NCI-H2107 treated with DMSO at 0.1 percent for 48 hours (cell line): ENCODE data around the gene RANBP10.
"Not testable (repeated sequence)": the region's sequence is repeated elsewhere in the genome, so short reads cannot be mapped to it uniquely, and the experiment has no call there.

Experiments used
- DNase-seq: peaks from one replicate; lab custom pipeline; 2025; ENCODE audit not compliant: unreplicated experiment; lab: John Stamatoyannopoulos, UW

RANBP10 gene

DNA sequence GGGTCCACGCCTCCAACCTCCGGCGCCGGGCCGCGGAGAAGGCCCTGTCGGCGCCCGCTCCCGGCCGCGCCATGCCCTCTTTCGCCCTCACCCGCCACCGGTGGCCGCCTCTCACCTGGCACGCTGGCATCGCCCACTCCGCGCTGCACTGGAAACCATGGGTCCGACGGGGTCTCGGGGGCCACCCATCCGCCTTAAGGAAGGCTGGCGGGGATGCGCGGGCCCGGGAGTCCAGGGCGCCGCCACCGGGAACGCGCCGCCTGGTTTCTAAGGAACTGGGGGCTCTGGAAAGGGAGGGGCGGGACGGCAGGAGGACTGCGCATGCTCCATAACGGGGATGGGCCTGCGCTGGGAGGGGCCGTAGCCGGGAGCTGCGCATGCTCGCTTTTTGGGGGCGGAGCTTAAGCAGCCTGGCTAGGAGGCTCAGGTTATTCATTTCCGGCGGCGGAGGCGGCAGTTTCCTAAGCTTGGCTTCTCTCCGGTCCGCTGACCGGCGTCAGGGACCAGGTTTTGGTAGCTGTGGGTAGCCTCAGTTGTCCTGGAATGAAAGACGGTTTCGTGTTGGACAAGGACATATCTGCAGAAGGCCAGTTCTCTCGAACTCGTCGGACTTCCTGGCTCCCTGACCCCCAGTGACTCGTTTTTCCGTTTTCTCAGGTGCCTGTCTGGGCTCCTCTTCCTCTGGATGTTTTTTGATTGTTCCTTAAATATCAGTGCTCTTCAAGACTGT, 87.1 kb downstream of the RANBP10 start, which contains the start of gene GFOD2:
TSS of gene GFOD2 (minus strand) at position 269 of the 730 bp plus-strand sequence. CDS start 33,601 bp downstream, outside the sequence.
- DNase-seq, result peak; percentile 88

DNA sequence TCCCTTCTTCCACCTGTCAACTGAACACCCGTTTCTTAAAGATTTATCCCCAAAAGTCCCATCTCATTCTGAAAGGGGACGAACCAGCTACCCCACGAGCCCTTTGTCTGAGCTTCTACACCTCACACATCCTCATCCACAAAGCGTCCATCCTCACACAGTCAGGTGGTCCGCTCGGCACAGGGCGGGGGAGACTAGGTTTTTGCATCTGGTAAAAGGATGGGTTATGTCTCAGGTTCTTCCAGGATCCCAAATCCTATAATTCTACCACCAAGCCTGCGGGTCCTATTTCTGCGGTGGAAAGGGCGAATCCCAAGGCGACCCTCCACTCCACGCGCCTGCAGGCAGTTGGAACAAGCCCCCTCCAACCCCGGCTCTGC, 87.7 kb downstream of the RANBP10 start:
- no peak for DNase-seq

DNA sequence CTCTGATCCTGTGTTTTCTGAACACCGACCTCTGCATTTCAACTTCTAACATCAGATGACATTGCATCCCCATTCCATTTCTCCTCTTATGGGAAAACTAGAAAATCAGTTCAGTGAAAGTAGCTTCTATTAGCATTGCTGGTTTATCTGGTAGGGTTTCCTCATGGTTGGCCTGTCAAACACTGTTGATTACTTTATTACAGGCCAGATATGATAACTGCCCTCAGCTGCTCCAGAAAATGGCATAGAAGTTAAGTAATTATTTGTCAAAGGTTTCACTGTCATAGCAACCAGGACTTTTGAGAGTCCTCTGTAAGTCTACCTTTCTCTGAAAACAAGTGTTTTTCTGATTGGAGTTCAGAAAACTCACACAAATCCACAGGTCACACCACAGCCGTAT, 90.3 kb downstream of the RANBP10 start:
- DNase-seq, result no peak

DNA sequence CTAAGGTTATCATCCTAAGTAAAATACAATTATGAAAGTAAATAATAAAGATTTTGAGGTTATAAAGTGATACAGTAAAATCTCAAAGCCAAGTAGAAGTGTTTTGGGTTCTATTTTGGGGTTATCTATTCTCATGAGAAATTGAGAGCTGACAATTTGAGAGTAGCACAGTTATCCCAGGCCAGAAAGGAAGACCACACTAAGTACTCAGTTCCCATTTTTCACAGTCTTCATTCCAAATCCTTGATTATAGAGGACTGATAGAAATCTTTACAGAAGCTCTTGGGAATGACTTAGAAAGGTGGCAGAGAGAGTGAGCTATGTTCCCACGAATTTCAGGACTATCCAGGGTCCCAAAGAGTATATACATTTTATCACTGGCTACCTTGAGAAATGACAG, 91.8 kb downstream of the RANBP10 start:
- no peak for DNase-seq

DNA sequence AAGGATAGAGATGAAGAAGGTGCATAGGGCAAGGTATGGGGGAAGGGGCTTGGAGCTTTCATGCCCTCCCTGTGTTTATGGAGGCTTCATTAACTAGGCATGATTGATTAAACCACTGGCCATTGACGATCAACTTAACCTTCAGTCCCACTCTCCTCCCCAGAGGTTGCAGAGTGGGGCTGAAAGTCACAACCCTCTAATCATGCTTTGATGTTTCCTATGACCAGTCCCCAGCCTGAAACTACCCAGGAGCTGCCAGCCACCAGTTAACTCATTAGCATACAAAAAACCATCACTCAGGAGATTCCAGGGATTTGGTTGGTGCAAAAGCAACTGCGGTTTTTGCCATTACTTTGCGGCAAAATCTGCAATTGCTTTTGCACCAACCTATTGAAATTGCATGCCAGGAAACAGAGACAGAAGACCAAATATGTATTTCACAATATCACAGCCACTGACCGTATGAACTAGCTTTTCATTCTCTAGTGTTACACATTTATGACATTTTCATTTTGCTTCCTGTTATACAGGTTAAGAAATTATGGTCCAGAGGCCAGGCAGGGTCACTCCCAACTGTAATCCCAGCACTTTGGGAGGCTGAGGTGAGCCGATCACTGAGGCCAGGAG, 92.6 kb downstream of the RANBP10 start:
- DNase-seq, result no peak

DNA sequence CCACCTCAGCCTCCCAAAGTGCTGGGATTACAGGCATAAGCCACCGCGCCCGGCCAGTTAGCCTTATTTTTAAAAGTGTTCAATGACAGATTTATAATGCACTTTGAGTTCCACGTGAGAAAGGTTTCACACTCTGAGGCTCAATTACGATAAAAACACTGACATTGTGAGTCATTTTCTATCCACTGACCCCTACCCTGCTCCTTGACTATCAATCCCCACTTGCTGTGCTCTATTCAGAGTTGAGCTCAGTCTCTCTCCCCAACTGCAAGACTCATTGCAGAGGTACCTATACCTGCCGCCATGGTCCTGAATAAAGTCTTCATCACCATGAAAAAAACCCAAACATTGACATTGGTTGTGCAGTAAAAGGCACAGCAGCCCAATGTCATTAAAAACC, 95.8 kb downstream of the RANBP10 start:
- DNase-seq, result no peak

DNA sequence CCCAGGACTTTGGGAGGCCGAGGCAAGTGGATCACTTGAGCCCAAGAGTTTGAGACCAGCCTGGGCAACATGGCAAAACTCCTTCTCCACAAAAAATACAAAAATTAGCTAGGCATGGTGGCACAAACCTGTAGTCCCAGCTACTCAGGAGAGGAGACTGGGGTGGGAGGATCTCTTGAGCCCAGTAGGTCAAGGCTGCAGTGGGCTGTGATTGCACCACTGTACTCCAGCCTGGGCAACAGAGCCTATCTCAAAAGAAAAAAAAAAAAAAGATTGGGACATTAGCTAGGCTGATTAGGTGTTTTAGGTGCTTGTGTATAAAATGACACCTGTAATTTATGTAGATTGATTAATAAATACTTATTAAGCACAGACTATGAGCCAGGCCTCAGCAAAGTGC, 97.3 kb downstream of the RANBP10 start:
- DNase-seq, result no peak

DNA sequence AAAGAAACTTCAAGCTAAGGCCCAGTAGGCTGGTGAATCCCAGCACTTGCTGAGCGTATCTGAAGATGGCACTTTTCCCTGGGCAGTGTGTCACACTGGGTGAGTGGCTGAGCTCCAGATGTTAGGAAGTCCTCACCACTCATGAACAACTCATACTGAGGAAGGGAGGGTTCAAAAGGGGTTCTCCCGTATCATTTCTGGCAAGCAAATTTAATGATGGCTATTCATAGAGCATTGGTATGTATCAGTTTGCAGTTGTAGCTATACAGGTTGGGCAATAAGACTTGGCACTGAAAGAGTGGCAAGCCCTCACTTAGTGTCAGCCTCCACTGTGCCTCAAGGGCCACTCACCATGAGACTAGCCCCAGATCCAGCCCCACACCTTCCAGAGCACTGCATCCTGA, 98.0 kb downstream of the RANBP10 start:
- DNase-seq, result no peak

DNA sequence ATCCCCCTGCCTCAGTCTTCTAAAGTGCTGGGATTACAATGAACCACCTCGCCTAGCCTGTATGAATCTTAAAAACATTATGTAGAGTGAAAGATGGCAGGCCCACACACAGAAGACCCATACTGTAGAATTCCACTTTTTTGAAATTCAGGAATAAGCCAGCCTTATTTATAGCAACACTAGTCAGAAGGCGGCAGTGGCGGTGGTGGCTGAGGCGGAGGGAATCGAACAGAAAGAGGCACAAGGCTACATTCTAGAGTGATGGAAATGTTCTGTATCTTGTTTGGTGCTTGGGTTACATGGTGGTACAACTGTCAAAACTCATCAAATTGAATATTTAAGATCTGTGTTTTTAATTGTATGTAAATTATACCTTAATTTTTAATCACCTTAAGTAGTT, 98.6 kb downstream of the RANBP10 start:
- no peak for DNase-seq

DNA sequence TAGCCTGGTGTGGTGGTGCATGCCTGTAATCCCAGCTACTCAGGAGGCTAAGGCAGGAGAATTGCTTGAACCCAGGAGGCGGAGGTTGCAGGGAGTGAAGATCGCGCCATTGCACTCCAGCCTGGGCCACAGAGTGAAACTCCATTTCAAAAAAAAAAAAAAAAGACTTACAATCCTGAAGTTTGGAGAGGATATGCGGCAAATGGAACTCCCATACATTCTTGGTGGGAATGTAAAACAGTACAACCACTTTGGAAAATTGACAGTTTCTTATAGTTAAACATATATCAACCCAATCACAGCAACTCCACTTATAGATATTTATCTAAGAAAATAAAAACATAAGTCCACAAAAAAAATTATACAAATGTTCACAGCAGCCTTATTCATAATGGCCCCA, 99.2 kb downstream of the RANBP10 start:
- no peak for DNase-seq

DNA sequence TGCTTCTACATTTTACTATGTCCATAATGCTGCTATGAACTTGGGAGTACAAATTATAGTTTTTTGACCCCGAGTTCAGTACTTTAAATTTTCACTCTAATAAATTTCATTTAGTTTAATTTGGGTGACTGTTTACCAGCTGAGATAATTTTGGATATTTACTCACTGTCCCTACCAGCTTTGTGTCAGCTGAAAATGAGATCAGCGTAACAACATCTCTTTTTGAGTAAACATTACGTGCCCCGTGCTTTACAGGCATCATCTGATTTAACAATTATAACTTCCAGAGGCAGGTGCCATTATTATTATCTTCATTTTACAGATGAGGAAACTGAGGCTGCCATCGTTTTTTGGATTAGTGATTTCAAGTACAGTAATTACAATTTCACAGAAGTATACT, 102.2 kb downstream of the RANBP10 start:
- DNase-seq, result no peak

DNA sequence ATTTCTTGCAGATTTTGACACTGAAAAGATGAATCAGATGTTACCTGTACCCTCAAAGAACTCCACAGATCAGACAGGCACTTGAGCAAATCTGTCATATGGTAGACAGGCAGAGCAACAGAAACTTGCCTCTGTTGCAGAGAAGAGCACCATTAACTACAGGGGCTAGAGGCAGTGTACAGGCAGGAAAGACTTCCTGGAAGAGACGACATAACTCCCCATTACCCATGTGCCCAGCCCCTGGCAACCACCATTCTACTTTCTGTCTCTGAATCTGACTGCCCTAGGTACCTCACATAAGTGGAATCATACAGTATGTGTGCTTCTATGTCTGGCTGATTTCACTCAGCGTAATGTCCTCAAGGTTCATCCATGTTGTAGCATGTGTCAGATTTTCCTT, 102.7 kb downstream of the RANBP10 start:
- DNase-seq, result no peak

DNA sequence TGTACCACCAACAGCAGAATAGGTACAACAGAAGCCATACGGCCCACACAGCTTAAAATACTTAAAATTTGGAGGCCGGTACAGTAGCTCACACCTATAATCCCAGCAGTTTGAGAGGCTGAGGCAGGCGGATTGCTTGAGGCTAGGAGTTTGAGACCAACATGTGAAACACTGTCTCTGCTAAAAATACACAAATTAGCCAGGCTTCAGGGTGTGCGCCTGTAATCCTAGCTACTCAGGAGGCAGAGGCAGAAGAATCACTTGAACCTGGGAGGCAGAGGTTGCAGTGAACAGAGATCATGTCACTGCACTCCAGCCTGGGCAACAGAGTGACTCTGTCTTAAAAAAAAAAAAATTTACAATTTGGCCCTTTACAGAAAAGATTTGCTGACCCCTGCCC, 104.2 kb downstream of the RANBP10 start:
- no peak for DNase-seq

DNA sequence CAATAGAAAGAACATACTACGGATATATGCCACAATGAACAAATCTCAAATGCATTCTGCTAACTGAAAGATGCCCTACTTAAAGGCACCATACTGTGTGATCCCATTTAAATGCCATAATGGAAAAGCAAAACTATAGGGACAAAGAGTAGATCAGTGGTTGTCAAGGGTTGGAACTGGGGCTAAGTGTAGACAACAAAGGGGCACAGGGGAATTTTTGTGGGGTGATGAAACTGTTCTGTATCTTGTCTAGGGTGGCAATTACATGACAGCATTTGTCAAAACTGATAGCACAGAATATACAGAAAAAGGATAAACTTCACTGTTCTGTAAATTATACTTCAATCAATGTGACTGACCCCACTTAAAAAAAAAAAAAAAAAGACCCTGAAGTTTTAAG, 104.9 kb downstream of the RANBP10 start:
- DNase-seq, result no peak

DNA sequence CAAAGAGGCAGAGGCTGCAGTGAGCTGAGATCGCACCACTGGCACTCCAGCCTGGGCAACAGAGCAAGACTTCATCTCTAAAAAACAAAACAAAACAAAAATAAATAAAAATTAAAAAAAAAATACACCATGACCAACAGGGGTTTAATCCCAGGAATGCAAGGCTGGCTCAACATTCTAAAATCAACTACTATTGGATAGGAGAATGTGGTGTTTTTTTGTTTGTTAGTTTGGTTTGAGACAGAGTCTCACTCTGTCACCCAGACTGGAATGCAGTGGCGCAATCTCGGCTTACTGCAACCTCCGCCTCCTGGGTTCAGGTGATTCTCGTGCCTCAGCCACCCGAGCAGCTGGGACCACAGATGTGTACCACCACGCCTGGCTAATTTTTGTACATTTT, 107.1 kb downstream of the RANBP10 start:
- DNase-seq, result no peak

DNA sequence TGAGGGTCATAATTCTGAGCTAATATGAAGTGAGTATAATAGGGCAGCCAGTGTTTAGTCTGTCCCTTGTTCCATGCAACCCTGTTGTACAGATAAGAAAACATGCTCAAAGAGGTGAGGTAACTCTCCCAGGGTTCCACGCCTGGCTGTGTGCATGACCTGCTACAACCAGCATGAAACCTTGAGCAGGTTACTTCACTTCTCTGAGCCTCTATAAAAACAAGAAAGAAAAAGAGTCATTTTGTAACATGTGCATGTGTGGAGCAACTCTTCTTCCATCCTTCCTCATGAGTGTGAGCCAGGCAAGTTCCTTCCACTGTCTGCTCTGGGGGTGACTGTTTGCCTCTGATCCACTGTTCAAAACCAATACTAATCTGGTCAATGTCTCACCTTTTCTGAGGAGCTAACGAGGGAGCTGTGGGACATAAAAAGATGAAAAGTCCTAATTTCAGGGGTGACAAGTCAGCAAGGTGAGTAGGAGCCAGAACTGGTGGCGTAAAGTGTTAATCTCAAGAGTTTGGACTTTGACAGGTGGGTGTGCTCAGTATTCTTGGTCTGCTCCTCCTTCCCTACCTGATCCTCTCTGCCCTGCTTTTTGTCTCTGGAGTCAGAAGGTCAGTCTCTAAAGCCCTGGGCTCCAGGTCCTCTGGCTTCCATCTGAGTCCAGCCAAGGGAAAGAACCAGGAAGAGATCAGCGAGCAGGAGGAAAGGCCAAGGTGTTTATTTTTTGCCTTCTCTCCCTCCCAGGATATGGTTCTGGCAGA, 108.8 kb downstream of the RANBP10 start:
- no peak for DNase-seq

DNA sequence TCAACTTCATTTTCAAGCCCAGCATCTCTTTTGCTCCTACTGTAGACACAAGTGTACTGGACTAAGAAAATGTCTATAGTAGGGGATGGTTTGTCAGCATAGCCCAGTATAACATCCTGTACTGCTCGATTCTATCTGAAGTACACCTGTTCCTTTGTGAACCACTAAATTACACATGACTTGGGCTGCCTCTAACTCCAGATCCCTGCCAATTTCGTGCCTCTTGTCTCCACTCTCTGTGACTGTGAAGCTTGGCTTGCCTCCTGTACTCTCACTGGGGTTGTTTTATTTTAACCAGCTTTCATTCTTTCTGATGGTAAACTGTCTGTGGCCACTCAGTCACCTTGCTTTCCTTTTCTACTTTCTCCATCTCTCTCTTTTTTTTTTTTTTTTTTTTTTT, 111.7 kb downstream of the RANBP10 start:
- no peak for DNase-seq

DNA sequence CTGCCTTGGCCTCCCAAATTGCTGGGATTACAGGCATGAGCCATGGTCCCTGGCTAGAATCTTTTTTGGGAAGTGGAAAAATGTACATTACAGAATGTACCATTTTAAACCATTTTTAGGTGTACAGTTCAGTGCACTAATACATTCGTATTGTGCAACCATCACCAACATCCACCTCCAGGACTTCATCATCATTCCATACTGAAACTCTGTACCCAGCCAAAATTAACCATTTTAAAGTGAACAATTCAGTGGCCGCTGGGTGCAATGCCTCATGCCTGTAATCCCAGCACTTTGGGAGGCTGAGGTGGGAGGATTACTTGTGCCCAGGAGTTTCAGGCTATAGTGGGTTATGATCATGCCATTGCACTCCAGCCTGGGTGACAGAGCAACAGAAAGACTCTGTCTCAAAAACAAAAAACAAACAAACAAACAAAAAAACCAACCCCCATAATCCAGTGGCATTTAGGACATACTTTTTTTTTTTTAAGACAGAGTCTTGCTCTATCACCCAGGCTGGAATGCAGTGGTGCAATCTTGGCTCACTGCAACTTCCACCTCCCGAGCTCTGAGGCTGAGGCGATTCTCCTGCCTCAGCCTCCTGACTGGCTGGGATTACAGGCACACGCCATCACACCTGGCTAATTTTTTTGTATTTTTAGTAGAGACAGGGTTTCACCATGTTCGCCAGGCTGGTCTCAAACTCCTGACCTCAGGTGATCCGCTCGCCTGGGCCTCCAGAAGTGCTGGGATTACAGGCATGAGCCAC, 112.7 kb downstream of the RANBP10 start:
- not testable (repeated sequence) for DNase-seq

DNA sequence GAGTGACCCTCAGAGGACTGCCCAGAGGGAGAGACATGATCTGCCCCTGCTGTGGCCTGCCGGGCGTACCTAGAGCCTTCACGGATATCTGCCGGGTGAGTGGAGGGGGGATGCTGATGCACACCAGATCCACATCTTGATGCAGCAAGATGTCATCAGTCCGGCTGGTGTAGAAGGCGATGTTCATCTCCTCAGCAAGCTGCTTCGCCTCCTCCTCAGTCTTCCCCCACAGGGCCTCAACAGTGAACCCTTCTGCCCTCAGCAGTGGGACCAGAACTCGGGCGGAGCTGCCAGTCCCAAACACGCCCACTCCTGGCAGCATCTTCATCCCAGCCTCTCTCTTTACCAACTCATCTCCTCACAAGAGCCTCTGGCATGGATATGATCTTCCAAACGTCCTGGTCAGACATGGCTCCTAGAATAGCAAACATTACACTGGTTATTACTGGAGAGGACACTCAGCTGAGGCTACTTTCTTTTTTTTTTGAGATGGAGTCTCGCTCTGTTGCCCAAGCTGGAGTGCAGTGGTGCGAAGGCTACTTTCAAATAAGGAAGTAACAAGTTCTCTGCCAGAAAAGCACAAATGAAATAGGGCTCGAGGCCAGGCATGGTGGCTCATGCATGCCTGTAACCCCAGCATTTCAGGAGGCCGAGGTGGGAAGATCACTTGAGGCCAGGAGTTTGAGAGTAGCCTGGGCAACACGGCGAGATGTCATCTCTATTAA, 120.8 kb downstream of the RANBP10 start:
- no peak for DNase-seq

DNA sequence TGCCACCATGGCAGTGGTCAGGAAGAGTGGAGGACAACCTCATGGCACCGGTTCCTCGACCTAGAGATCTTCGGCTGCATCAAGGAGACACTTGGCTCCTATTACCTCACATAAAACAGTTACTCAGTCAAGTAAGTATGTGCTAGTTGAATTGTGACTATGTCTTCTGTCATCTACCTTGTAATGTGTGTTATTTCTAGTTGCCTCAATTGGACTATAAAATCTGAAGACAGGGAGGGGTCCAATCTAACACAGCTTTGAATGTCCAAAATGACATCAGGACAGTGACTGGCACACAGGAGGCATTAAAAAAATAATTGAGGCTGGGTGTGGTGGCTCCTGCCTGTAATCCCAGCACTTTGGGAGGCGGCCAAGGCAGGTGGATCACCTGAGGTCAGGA, 122.6 kb downstream of the RANBP10 start:
- no peak for DNase-seq
